ENCODE measurements around the gene FREM1. TPM values are rescaled to one million over a fixed set of nuclear protein-coding genes. Genes with fewer than 3 reads are reported as not detected.

Gene FREM1
- total RNA-seq, 4 donors from 2014 or later, result 0.68 to 3.4 (median 1.7) TPM

GRCh38 chr9:14881006-14881405 is 29.2 kb downstream of the FREM1 start:
- no peak for DNase-seq
- intact Hi-C loops (cut with DNase I), result no loop called here
- no peaks in the 10 kb centered on the region for H3K36me3 ChIP-seq
- no peaks in the 10 kb centered on the region for H3K4me1 ChIP-seq
- no peaks in the 10 kb centered on the region for H3K9me3 ChIP-seq
- H3K27ac ChIP-seq, result no peak overlapping the region
- H3K27me3 ChIP-seq, result no peaks in the 10 kb centered on the region
- no peak overlapping the region for H3K4me3 ChIP-seq (replicated peaks in 1 of 3)
- TF ChIP-seq CTCF (IDR thresholded peaks at IDR 0.05), result no peak
- no peak for TF ChIP-seq POLR2A (IDR thresholded peaks at IDR 0.05)
- WGBS, 2 donors, result 70 to 75% methylated on average over 4 of the region's 4 CpGs

GRCh38 chr9:14870090-14870489 is 40.1 kb downstream of the FREM1 start:
- H3K4me3 ChIP-seq (replicated peaks in 1 of 3), result no peak overlapping the region
- no peaks in the 10 kb centered on the region for H3K4me1 ChIP-seq
- no peaks in the 10 kb centered on the region for H3K9me3 ChIP-seq
- no peak for DNase-seq
- no peak for TF ChIP-seq CTCF (IDR thresholded peaks at IDR 0.05)
- no peaks in the 10 kb centered on the region for H3K27me3 ChIP-seq
- no peak overlapping the region for H3K27ac ChIP-seq
- H3K36me3 ChIP-seq, result no peaks in the 10 kb centered on the region
- intact Hi-C loops (cut with DNase I), result no loop called here

DNA sequence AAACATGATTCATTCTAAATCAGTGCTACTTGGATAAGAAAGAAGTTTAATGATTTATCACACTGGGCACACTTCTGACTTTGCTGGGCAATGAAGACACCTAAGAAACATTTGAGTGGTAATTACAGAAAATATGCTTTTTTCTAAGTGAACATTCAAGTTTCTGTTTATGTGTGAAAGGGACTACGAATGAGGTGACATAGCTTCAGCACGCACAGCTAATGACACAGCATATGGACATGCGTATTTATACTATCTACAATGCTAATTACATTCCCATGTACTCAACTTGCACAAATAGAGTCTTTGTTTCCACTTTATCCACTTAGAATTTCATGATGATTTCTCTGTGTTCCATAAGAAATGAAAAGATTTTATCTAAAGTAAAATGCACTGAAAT is 40.6 kb downstream of the FREM1 start:
- H3K27ac ChIP-seq, result no peak overlapping the region
- H3K36me3 ChIP-seq, result no peaks in the 10 kb centered on the region
- H3K27me3 ChIP-seq, result no peaks in the 10 kb centered on the region
- no peak overlapping the region for H3K4me3 ChIP-seq (replicated peaks in 1 of 3)
- intact Hi-C loops (cut with DNase I), result no loop called here
- no peak for DNase-seq
- no peak for TF ChIP-seq POLR2A (IDR thresholded peaks at IDR 0.05)
- TF ChIP-seq CTCF (IDR thresholded peaks at IDR 0.05), result no peak
- WGBS, 2 donors, result 86 to 89% methylated on average over 3 of the region's 3 CpGs
- H3K4me1 ChIP-seq, result no peaks in the 10 kb centered on the region
- no peaks in the 10 kb centered on the region for H3K9me3 ChIP-seq

DNA sequence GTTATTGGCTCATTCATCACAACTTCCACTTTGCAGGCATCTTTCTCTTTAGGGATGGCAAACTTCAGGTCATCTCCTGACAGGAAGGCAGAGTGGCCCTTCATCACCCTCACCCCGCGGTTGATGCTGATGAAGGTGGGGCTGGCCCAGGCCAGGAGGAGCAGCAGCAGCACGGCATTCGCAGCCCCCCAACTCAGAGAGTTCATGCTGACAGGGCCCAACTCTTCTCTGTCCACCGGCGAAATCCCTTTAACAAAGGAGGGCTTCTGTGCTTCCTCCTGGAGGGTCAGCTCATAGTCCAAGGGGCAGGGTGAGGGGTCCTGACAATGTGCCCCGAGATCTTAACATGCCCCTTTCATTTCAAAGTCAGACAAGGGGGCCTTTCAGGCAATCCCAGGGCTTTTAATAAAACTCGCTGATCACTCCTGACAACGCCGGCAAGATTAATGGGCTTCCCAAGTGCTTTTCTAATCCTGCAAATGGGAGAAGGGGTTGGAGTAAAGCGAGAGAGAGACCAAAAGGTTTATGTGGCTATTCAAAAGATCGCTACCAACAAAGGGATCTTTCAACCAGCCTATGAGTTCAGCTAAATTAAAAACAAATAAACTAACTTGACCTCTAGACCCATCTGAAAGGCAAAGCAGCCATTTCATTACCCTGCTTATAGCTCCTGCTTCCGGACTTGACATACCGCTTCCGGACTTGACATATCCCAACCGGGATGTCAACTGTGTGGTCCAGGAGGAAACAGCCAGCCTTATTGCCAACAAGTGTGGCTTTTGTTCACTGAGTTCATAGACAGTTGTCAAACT is 41.2 kb downstream of the FREM1 start:
- Histone ChIP-seq H3K9me3 (no peaks in the 10 kb centered on the region), H3K4me3 (replicated peaks in 1 of 3) (no peak overlapping the region), H3K27ac (no peak overlapping the region), H3K4me1 (no peaks in the 10 kb centered on the region), H3K36me3 (no peaks in the 10 kb centered on the region), H3K27me3 (no peaks in the 10 kb centered on the region)
- intact Hi-C loops (cut with DNase I), result no loop called here
- 72 to 79% methylated on average over 15 to 16 of the region's 16 CpGs for WGBS, 2 donors
- TF ChIP-seq CTCF (IDR thresholded peaks at IDR 0.05) (no peak), POLR2A (IDR thresholded peaks at IDR 0.05) (no peak)
- no peak for DNase-seq

- TF ChIP-seq CTCF (IDR thresholded peaks at IDR 0.05) (no peak), POLR2A (IDR thresholded peaks at IDR 0.05) (no peak)
- no peaks in the 10 kb centered on the region for H3K36me3 ChIP-seq
- DNase-seq, result no peak
- WGBS, 2 donors, result 80 to 87% methylated on average over 4 of the region's 4 CpGs
- no peaks in the 10 kb centered on the region for H3K9me3 ChIP-seq
- H3K4me1 ChIP-seq, result no peaks in the 10 kb centered on the region
- intact Hi-C loops (cut with DNase I), result no loop called here
- no peak overlapping the region for H3K27ac ChIP-seq
- no peak overlapping the region for H3K4me3 ChIP-seq (replicated peaks in 1 of 3)
- H3K27me3 ChIP-seq, result no peaks in the 10 kb centered on the region
These were observed 41.8 kb downstream of the FREM1 start for GRCh38 chr9:14868418-14868771.

All from thyroid gland (tissue), 4 donors.